Measurements from ENCODE around the gene UNC13C. TPM values are rescaled to one million over a fixed set of nuclear protein-coding genes. Genes with fewer than 3 reads are reported as not detected.

Gene UNC13C
- polyA plus RNA-seq, 1 of the 3 experiments (the other 2 are of a cell fraction) = not detected

GRCh38 chr15:54582863-54583643, 604.8 kb downstream of the UNC13C start:
- POLR2A ChIA-PET = no interaction called here

GRCh38 chr15:54585063-54585462, 606.8 kb downstream of the UNC13C start:
- ChIA-PET CTCF (no interaction called here), POLR2A (no interaction called here)
- Histone ChIP-seq H3K9ac (no peak overlapping the region), H3F3A (replicated peaks; ENCODE audit: insufficient read depth) (no peaks in the 10 kb centered on the region), H3K9me2 (no peaks in the 10 kb centered on the region), H2AFZ (ENCODE audit: low read depth) (no peak overlapping the region), H3K27me3 (ENCODE audit: insufficient read depth) (no peaks in the 10 kb centered on the region), H3K79me2 (ENCODE audit: insufficient read depth) (no peaks in the 10 kb centered on the region), H4K20me1 (ENCODE audit: insufficient read depth) (no peaks in the 10 kb centered on the region), H3K27ac (ENCODE audit: low read depth in 2 of 2, low read length in 1 of 2) (no peak overlapping the region), H3K9me3 (no peaks in the 10 kb centered on the region), H3K4me1 (ENCODE audit: control insufficient read depth in 1 of 2, insufficient read depth in 2 of 2, low read depth in 1 of 2, low read length in 1 of 2) (no peaks in the 10 kb centered on the region), H3K4me3 (ENCODE audit: low read depth in 2 of 2, low read length in 1 of 2) (no peak overlapping the region), H3K36me3 (replicated peaks in 1 of 2; ENCODE audit: control insufficient read depth in 1 of 2, insufficient read depth in 2 of 2, low read length in 1 of 2) (no peaks in the 10 kb centered on the region), H3K4me2 (no peak overlapping the region)
- no peak for DNase-seq
- WGBS (ENCODE audit: low lambda C conversion rate) = 0% methylated on average over 2 of the region's 3 CpGs
- no peak for TF ChIP-seq EP300 (IDR thresholded peaks at IDR 0.05; ENCODE audit: borderline replicate concordance in 1 of 2, low read depth in 1 of 2, low read length in 1 of 2)
- TF ChIP-seq RAD21 (IDR thresholded peaks at IDR 0.05; ENCODE audit: low read length) = no peak
- no peak for TF ChIP-seq REST (IDR thresholded peaks at IDR 0.05; ENCODE audit: low read depth, low read length)
- TF ChIP-seq ELF1 (IDR thresholded peaks at IDR 0.05) = no peak
- TF ChIP-seq SIN3A (IDR thresholded peaks at IDR 0.05; ENCODE audit: borderline replicate concordance, low read depth, low read length) = no peak
- no peak for TF ChIP-seq MXI1 (IDR thresholded peaks at IDR 0.05; ENCODE audit: low read depth, low read length)
- TF ChIP-seq NFIC (IDR thresholded peaks at IDR 0.05; ENCODE audit: borderline replicate concordance) = no peak
- TF ChIP-seq FOXJ3 (CRISPR knock-in tag; IDR thresholded peaks at IDR 0.05) = no peak
- no peak for TF ChIP-seq CHD2 (IDR thresholded peaks at IDR 0.05; ENCODE audit: low read length, partially characterized antibody)
- TF ChIP-seq RCOR1 (IDR thresholded peaks at IDR 0.05; ENCODE audit: low read length) = no peak
- TF ChIP-seq EZH2phosphoT487 (IDR thresholded peaks at IDR 0.05; ENCODE audit: borderline replicate concordance, low read depth) = no peak
- TF ChIP-seq TEAD4 (IDR thresholded peaks at IDR 0.05; ENCODE audit: borderline replicate concordance, insufficient read depth) = no peak
- no peak for TF ChIP-seq SMC3 (IDR thresholded peaks at IDR 0.05; ENCODE audit: low read depth, low read length)

More at GRCh38 chr15:54582863-54583643, 604.8 kb downstream of the UNC13C start:
- no peaks in the 10 kb centered on the region for H4K20me1 ChIP-seq (ENCODE audit: insufficient read depth)
- no peak overlapping the region for H3K4me2 ChIP-seq
- no peaks in the 10 kb centered on the region for H3K36me3 ChIP-seq (replicated peaks in 1 of 2; ENCODE audit: control insufficient read depth in 1 of 2, insufficient read depth in 2 of 2, low read length in 1 of 2)
- WGBS (ENCODE audit: low lambda C conversion rate) = 7% methylated on average over 7 of the region's 7 CpGs
- H2AFZ ChIP-seq (ENCODE audit: low read depth) = no peak overlapping the region
- H3K27ac ChIP-seq (ENCODE audit: low read depth in 2 of 2, low read length in 1 of 2) = no peak overlapping the region
- H3K9me3 ChIP-seq = no peaks in the 10 kb centered on the region
- H3K4me1 ChIP-seq (ENCODE audit: control insufficient read depth in 1 of 2, insufficient read depth in 2 of 2, low read depth in 1 of 2, low read length in 1 of 2) = no peaks in the 10 kb centered on the region
- CTCF ChIA-PET = interaction anchor here (1.2 kb wide), 1 partner anchor 10 kb away, joined by 3 read pairs; no protein-coding TSS in a partner anchor
- no peaks in the 10 kb centered on the region for H3K79me2 ChIP-seq (ENCODE audit: insufficient read depth)
- H3K4me3 ChIP-seq (ENCODE audit: low read depth in 2 of 2, low read length in 1 of 2) = no peak overlapping the region
- H3F3A ChIP-seq (replicated peaks; ENCODE audit: insufficient read depth) = no peaks in the 10 kb centered on the region
- TF ChIP-seq MAX (IDR thresholded peaks at IDR 0.05; ENCODE audit: low read depth) (no peak), USF1 (IDR thresholded peaks at IDR 0.05; ENCODE audit: borderline replicate concordance, low read depth) (no peak), FOSL2 (IDR thresholded peaks at IDR 0.05; ENCODE audit: borderline replicate concordance, low read depth) (no peak), TAF1 (IDR thresholded peaks at IDR 0.05; ENCODE audit: borderline replicate concordance, low read depth, low read length) (no peak), RCOR1 (IDR thresholded peaks at IDR 0.05; ENCODE audit: low read length) (no peak), TCF12 (IDR thresholded peaks at IDR 0.05) (no peak), CHD2 (IDR thresholded peaks at IDR 0.05; ENCODE audit: low read length, partially characterized antibody) (no peak), SMC3 (IDR thresholded peaks at IDR 0.05; ENCODE audit: low read depth, low read length) (no peak), USF2 (IDR thresholded peaks at IDR 0.05; ENCODE audit: borderline replicate concordance, low read depth, low read length) (no peak), RFX5 (IDR thresholded peaks at IDR 0.05; ENCODE audit: low read length) (no peak), FOXJ3 (CRISPR knock-in tag; IDR thresholded peaks at IDR 0.05) (no peak), YY1 (IDR thresholded peaks at IDR 0.05; ENCODE audit: low read depth) (no peak), MXI1 (IDR thresholded peaks at IDR 0.05; ENCODE audit: low read depth, low read length) (no peak), NRF1 (IDR thresholded peaks at IDR 0.05; ENCODE audit: low read depth, low read length) (no peak)
- no peak overlapping the region for H3K9ac ChIP-seq
- no peak for DNase-seq
- H3K27me3 ChIP-seq (ENCODE audit: insufficient read depth) = no peaks in the 10 kb centered on the region
- no peaks in the 10 kb centered on the region for H3K9me2 ChIP-seq
